Kidney (tissue), 14 donors: ENCODE results near the gene KDM4C. TPM values are rescaled to one million over a fixed set of nuclear protein-coding genes. Genes with fewer than 3 reads are reported as not detected.
"Not testable (repeated sequence)": the region's sequence is repeated elsewhere in the genome, so short reads cannot be mapped to it uniquely, and the experiment has no call there.

ENCODE experiments used
- DNase-seq, 5 donors: peaks; one replicate each; pipeline ENCODE4 v3.0.0-alpha.2; 2013 to 2020
- FAIRE-seq: peaks from 2 replicates; lab custom pipeline; 2012; peaks lifted over from hg19 to GRCh38; lab: Jason Lieb, UNC
- H3K27ac ChIP-seq, 2 donors: one replicate each; pipeline ENCODE4 v1.7.0; 2013; ENCODE audit warnings: low read depth in 2 of 2, low read length in 2 of 2, inconsistent platforms in 1 of 2
- H3K27me3 ChIP-seq: one replicate; pipeline ENCODE4 v1.7.1; 2013; ENCODE audit warnings: low read length, inconsistent platforms; ENCODE audit not compliant: control insufficient read depth, insufficient read depth
- H3K36me3 ChIP-seq, 3 donors: one replicate each; pipeline versions ENCODE4 v1.7.0 to v1.7.1; 2013; ENCODE audit warnings: low read length in 3 of 3, control low read depth in 1 of 3, inconsistent platforms in 1 of 3; ENCODE audit not compliant: insufficient read depth in 3 of 3, control insufficient read depth in 2 of 3
- H3K4me1 ChIP-seq, 3 donors: one replicate each; pipeline versions ENCODE4 v1.7.0 to v1.7.1; 2013; ENCODE audit warnings: low read length in 3 of 3, inconsistent platforms in 1 of 3, low read depth in 1 of 3; ENCODE audit not compliant: control insufficient read depth in 2 of 3, insufficient read depth in 2 of 3
- H3K4me3 ChIP-seq, 3 donors: one replicate each; pipeline versions ENCODE4 v1.7.0 to v1.8.1; 2013; ENCODE audit warnings: low read length in 3 of 3, control low read depth in 1 of 3, inconsistent platforms in 1 of 3
- H3K9ac ChIP-seq, 3 donors: one replicate each; pipeline versions ENCODE4 v1.7.0 to v1.7.1; 2013; ENCODE audit warnings: low read length in 3 of 3, control low read depth in 1 of 3, inconsistent platforms in 1 of 3
- H3K9me3 ChIP-seq, 3 donors: one replicate each; pipeline versions ENCODE4 v1.7.0 to v1.7.1; 2013; ENCODE audit warnings: low read length in 3 of 3, control low read depth in 1 of 3, inconsistent platforms in 1 of 3; ENCODE audit not compliant: control insufficient read depth in 2 of 3, insufficient read depth in 1 of 3
- CTCF ChIP-seq: IDR thresholded peaks from 3 replicates; pipeline ENCODE4 v1.5.1; 2012; ENCODE audit warnings: mild to moderate bottlenecking, moderate library complexity, borderline replicate concordance; ENCODE audit not compliant: insufficient read depth; ENCODE audit errors: extremely low read depth
- intact Hi-C: fragments of 100-400 bp; cut with DNase I; formaldehyde crosslinking; loops from one replicate; pipeline ENCODE4 v1.11.1; 2022
- polyA plus RNA-seq: library from polyadenylated mRNA; stranded (reverse); fragments of 350-450 nt; fragmentation: Illumina TruSeq; extraction: RNeasy Lipid Tissue Mini Kit (QIAGEN cat#74804); gene quantifications from one replicate; pipeline ENCODE4 v1.2.3, GENCODE V29; 2014; ENCODE audit warnings: low read depth, low replicate concordance; ENCODE audit not compliant: insufficient read depth
- total RNA-seq: library from RNA; stranded (reverse); fragmentation: NEBNext Ultra II Directional; extraction: Animal tissue kit (Norgen Biotek cat#: 25700); gene quantifications from one replicate; pipeline ENCODE4 v1.2.1, GENCODE V29; 2021
- donor health status: control.
- donor health status: control.
- donor health status: control.
- donor health status: control.
- donor health status: control.
- donor health status: DM: yes; HTN: yes; CAD: no.
- donor health status: Normal renal cell carcinoma (clear cell type).

KDM4C gene
- total and polyA plus RNA-seq, 2 donors from 2014 or later: 7.1 to 47.1 TPM

- no peak for FAIRE-seq
Measured at GRCh38 chr9:6712041-6712440, 45.7 kb upstream of the KDM4C start.

GRCh38 chr9:6714176-6714575 is 43.6 kb upstream of the KDM4C start:
- intact Hi-C loops: no loop called here
- Histone ChIP-seq H3K4me3 (no peak overlapping the region), H3K27me3 (no peaks in the 10 kb centered on the region), H3K36me3 (no peaks in the 10 kb centered on the region), H3K9me3 (no peaks in the 10 kb centered on the region), H3K4me1 (peaks cover 0 to 2% (median 0%) of the 10 kb centered on the region in 3 donors), H3K9ac (no peak overlapping the region), H3K27ac (no peak overlapping the region)
- DNase-seq (no peak), FAIRE-seq (no peak)
- TF ChIP-seq CTCF: no peak

More at GRCh38 chr9:6712041-6712440, 45.7 kb upstream of the KDM4C start:
- no peaks in the 10 kb centered on the region for H3K27me3 ChIP-seq
- no peak for DNase-seq
- peaks cover 0 to 2% (median 0%) of the 10 kb centered on the region in 3 donors for H3K9me3 ChIP-seq
- no peak overlapping the region for H3K9ac ChIP-seq
- intact Hi-C loops: no loop called here
- H3K36me3 ChIP-seq: no peaks in the 10 kb centered on the region
- peaks cover 0 to 2% (median 0%) of the 10 kb centered on the region in 3 donors for H3K4me1 ChIP-seq
- TF ChIP-seq CTCF: no peak
- no peak overlapping the region for H3K4me3 ChIP-seq
- no peak overlapping the region for H3K27ac ChIP-seq

- H3K27ac ChIP-seq, FAIRE-seq, H3K9me3 ChIP-seq, H3K4me1 ChIP-seq, H3K9ac ChIP-seq, H3K36me3 ChIP-seq, H3K27me3 ChIP-seq, intact Hi-C loops, DNase-seq: not testable (repeated sequence)
- H3K4me3 ChIP-seq: peak overlapping the region in 2 of 3 donors; percentile 32 to 67
Measured at GRCh38 chr9:6715153-6715754, 42.5 kb upstream of the KDM4C start.

- FAIRE-seq: no peak
- intact Hi-C loops: no loop called here
- no peak for TF ChIP-seq CTCF
Measured at GRCh38 chr9:6715755-6716643, 41.8 kb upstream of the KDM4C start.

More at GRCh38 chr9:6715755-6716643, 41.8 kb upstream of the KDM4C start:
- peak overlapping the region in 1 of 3 donors; percentile 5 for H3K9ac ChIP-seq
- peak overlapping the region; percentile 23 to 49 for H3K27ac ChIP-seq
- H3K4me3 ChIP-seq: peak overlapping the region; percentile 32 to 67 (median 45)
- no peaks in the 10 kb centered on the region for H3K36me3 ChIP-seq
- no peaks in the 10 kb centered on the region for H3K27me3 ChIP-seq
- no peaks in the 10 kb centered on the region for H3K9me3 ChIP-seq
- peak; percentile 68 to 88 (median 83) for DNase-seq
- H3K4me1 ChIP-seq: peaks cover 0 to 2% (median 0%) of the 10 kb centered on the region in 3 donors
